Endothelial cell of umbilical vein (primary cell): Measurements from ENCODE around the gene CERS6.

Experiments used
- EZH2 ChIP-seq: IDR thresholded peaks from 2 replicates; pipeline ENCODE4 v1.6.1; 2012; ENCODE audit warnings: borderline replicate concordance, low read depth, mild to moderate bottlenecking, moderate library complexity, low read length, inconsistent platforms; ENCODE audit not compliant: severe bottlenecking
- FOS ChIP-seq: IDR thresholded peaks from 2 replicates; pipeline ENCODE4 v1.6.1; 2011; ENCODE audit warnings: mild to moderate bottlenecking, low read length, moderate library complexity, borderline replicate concordance; ENCODE audit not compliant: insufficient read depth
- GATA2 ChIP-seq: IDR thresholded peaks from 2 replicates; pipeline ENCODE4 v1.7.0; 2011; ENCODE audit warnings: low read depth, mild to moderate bottlenecking, moderate library complexity, mixed read lengths, low read length; ENCODE audit not compliant: insufficient read length, insufficient read depth
- JUN ChIP-seq: IDR thresholded peaks from 2 replicates; pipeline ENCODE4 v1.6.1; 2011; ENCODE audit warnings: borderline replicate concordance, low read depth; ENCODE audit not compliant: insufficient read length, insufficient read depth
- MAX ChIP-seq: IDR thresholded peaks from 2 replicates; pipeline ENCODE4 v1.6.1; 2011; ENCODE audit not compliant: insufficient read depth, insufficient read length
- MYC ChIP-seq: IDR thresholded peaks from one replicate; pipeline ENCODE4 v1.6.1; 2011; ENCODE audit warnings: mild to moderate bottlenecking, low read depth, low read length
- POLR2A ChIP-seq: IDR thresholded peaks from 2 replicates; pipeline ENCODE4 v1.6.1; 2012; ENCODE audit warnings: low read depth, mild to moderate bottlenecking, control low read depth, low read length
- POLR2AphosphoS5 ChIP-seq: IDR thresholded peaks from 2 replicates; pipeline ENCODE4 v1.6.1; 2012; ENCODE audit warnings: low read depth, mild to moderate bottlenecking, control low read depth, low read length, moderate library complexity; ENCODE audit not compliant: insufficient read depth
- TF ChIP-seq, protein P1 (sequence below), 2 donors: IDR thresholded peaks; 1 replicate in 1 of 2; 2 replicates in 1 of 2; pipeline ENCODE4 v1.5.1; 2011; ENCODE audit warnings: low read length in 2 of 2, mild to moderate bottlenecking in 2 of 2, moderate library complexity in 2 of 2, control low read depth in 1 of 2, inconsistent platforms in 1 of 2, low read depth in 1 of 2; ENCODE audit not compliant: insufficient read depth in 1 of 2; ENCODE audit errors: extremely low read depth in 1 of 2

DNA sequence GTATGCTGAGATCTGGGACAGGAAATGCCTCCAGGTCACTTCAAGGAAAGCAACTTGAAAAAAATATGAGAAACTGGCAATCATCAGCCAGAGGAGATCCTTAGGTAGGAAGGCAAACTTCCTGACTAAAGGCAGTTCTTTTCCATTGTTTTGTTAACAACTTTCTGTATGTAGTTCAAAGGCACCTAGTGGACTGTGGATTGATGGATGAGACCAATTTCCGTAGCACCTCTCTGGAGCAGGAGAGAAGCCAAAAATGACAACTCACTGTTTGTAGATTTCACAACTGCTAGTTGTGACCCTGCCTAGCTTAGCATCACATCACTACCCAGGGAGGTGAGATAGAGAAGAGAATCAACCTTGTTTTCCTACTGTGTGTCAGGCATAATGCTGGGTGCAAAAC, 324.6 kb downstream of the CERS6 start:
- TF ChIP-seq, protein P1, sequence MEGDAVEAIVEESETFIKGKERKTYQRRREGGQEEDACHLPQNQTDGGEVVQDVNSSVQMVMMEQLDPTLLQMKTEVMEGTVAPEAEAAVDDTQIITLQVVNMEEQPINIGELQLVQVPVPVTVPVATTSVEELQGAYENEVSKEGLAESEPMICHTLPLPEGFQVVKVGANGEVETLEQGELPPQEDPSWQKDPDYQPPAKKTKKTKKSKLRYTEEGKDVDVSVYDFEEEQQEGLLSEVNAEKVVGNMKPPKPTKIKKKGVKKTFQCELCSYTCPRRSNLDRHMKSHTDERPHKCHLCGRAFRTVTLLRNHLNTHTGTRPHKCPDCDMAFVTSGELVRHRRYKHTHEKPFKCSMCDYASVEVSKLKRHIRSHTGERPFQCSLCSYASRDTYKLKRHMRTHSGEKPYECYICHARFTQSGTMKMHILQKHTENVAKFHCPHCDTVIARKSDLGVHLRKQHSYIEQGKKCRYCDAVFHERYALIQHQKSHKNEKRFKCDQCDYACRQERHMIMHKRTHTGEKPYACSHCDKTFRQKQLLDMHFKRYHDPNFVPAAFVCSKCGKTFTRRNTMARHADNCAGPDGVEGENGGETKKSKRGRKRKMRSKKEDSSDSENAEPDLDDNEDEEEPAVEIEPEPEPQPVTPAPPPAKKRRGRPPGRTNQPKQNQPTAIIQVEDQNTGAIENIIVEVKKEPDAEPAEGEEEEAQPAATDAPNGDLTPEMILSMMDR (IDR thresholded peaks at IDR 0.05; ENCODE audit: extremely low read depth in 1 of 2, insufficient read depth in 1 of 2, low read depth in 1 of 2, low read length in 2 of 2) = no peak
- no peak for TF ChIP-seq POLR2A
- no peak for TF ChIP-seq MAX
- TF ChIP-seq MYC = no peak
- TF ChIP-seq POLR2AphosphoS5 = no peak
- TF ChIP-seq EZH2 = no peak
- TF ChIP-seq FOS = no peak
- no peak for TF ChIP-seq JUN
- no peak for TF ChIP-seq GATA2
